GM19468 (cell line): ENCODE data around the gene HGS.

ENCODE experiments used
- ATAC-seq: cut with Tn5 transposase; IDR thresholded peaks from one replicate; pipeline ENCODE4 v1.9.1; 2021; ENCODE audit warnings: mild to moderate bottlenecking, moderate library complexity, moderate number of reproducible peaks; ENCODE audit not compliant: unreplicated experiment; ENCODE audit errors: extremely low read depth

The HGS gene

GRCh38 chr17:81681672-81682071 is 2.1 kb upstream of the HGS start:
- ATAC-seq = no peak

- no peak for ATAC-seq
Measured at GRCh38 chr17:81682565-81683207, 1.1 kb upstream of the HGS start.

- ATAC-seq = no peak
Measured at GRCh38 chr17:81683208-81683583, 615 bp upstream of the HGS start.

- no peak for ATAC-seq
Measured at GRCh38 chr17:81684442-81684911, 666 bp downstream of the HGS start.

GRCh38 chr17:81685108-81685507 is 1.3 kb downstream of the HGS start:
- ATAC-seq = no peak

- no peak for ATAC-seq
Measured at GRCh38 chr17:81686614-81687013, 2.8 kb downstream of the HGS start.

- ATAC-seq = no peak
Measured at GRCh38 chr17:81687770-81688541, 4.1 kb downstream of the HGS start.

GRCh38 chr17:81688616-81689015 is 4.8 kb downstream of the HGS start:
- ATAC-seq = no peak

GRCh38 chr17:81690066-81690465 is 6.3 kb downstream of the HGS start:
- no peak for ATAC-seq

GRCh38 chr17:81690549-81690948 is 6.7 kb downstream of the HGS start:
- ATAC-seq = no peak

GRCh38 chr17:81691196-81691595 is 7.4 kb downstream of the HGS start:
- no peak for ATAC-seq

- ATAC-seq = no peak
Measured at GRCh38 chr17:81691608-81692007, 7.8 kb downstream of the HGS start.

GRCh38 chr17:81693509-81694210 is 9.8 kb downstream of the HGS start:
- no peak for ATAC-seq

GRCh38 chr17:81694810-81695209 is 11.0 kb downstream of the HGS start:
- no peak for ATAC-seq

GRCh38 chr17:81695211-81695610 is 11.4 kb downstream of the HGS start:
- ATAC-seq = no peak

GRCh38 chr17:81695801-81696200 is 12.0 kb downstream of the HGS start:
- no peak for ATAC-seq

GRCh38 chr17:81696218-81696941 is 12.6 kb downstream of the HGS start:
- ATAC-seq = no peak

GRCh38 chr17:81697261-81698044 is 13.6 kb downstream of the HGS start:
- no peak for ATAC-seq

GRCh38 chr17:81700353-81701287 is 16.8 kb downstream of the HGS start:
- ATAC-seq = no peak
